ENCODE measurements around the gene IFNW1. TPM values are rescaled to one million over a fixed set of nuclear protein-coding genes. Genes with fewer than 3 reads are reported as not detected.

Gene IFNW1
- total and polyA plus RNA-seq, 4 experiments from 2014 or later = not detected

DNA sequence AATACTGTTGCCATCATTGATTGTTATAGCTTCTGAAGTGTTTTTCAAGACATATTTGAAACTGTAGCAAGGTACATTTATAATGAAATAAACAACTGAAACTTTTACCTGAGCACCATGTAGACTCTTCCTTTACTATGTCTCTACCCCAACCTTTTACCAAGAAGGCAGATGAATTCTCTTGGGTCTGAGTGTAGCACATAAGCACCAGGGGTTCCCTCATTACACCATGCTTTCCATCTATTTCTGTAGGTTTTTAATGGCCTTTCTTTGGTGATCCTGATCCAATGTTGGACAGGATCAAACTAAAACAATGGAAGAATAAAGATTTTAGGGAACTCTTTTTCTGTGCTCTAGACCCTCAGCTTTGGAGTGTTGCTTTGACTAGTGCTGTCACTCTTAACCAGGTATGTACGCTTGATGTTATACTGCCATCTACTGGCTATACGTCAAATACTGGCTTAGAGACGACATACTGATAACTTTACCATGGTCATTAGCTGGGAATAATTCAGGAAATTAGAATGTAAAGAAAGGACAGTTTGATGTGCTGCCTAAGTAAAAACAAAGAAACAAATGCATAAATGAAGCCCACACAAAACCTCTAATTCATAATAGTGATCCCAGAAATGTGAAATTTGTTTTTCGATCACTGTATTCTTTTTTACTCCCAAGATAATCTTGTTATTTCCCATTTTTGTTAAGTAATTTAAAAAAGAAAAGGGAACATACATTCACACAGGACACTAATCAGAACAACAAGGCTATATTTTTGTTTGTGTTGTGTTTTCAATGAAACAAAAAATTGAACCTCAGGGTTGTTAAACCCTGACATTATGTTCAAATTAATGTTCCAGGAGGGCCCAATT lies 30.7 kb downstream of the IFNW1 start:
- ChIA-PET CTCF (ENCODE audit: partially characterized antibody) (interaction anchor here (0.6 to 9.2 kb wide), 34 partner anchors 8 to 1702 kb away, joined by 3 to 145 read pairs (median 4); partner anchors contain the start of genes ACER2, IFNB1 and MLLT3), POLR2A (ENCODE audit: partially characterized antibody) (interaction anchor here (1.6 to 1.9 kb wide), 2 partner anchors 32 to 488 kb away, joined by 5 to 6 read pairs; partner anchors contain the start of gene MLLT3)
- H3K36me3 Mint-ChIP-seq = no peaks in the 10 kb centered on the region
- Histone ChIP-seq H3K27me3 (ENCODE audit: insufficient read depth, low read length) (no peaks in the 10 kb centered on the region), H3K4me3 (ENCODE audit: low read length in 2 of 2) (no peak overlapping the region), H3K36me3 (ENCODE audit: insufficient read depth, low read length) (no peaks in the 10 kb centered on the region), H3K4me1 (ENCODE audit: insufficient read depth, low read length) (no peaks in the 10 kb centered on the region), H3K27ac (ENCODE audit: low read depth, low read length) (no peak overlapping the region), H3K9me3 (ENCODE audit: control insufficient read depth in 1 of 2, low read length in 2 of 2) (no peaks in the 10 kb centered on the region)
- H3K9me3 Mint-ChIP-seq = no peaks in the 10 kb centered on the region
- intact Hi-C loops (cut with micrococcal nuclease) = loop anchor here (1.0 to 10.0 kb wide), 10 partner anchors 33 to 1618 kb away; partner anchors contain the start of genes FOCAD and HACD4
- H3K4me1 Mint-ChIP-seq = no peaks in the 10 kb centered on the region
- H3K27me3 Mint-ChIP-seq = peaks cover 2 to 3% of the 10 kb centered on the region in 2 donors
- no peak overlapping the region for H3K4me3 Mint-ChIP-seq
- no peak overlapping the region for H3K27ac Mint-ChIP-seq
- DNase-seq = peak; percentile 43 to 67 (median 64)

DNA sequence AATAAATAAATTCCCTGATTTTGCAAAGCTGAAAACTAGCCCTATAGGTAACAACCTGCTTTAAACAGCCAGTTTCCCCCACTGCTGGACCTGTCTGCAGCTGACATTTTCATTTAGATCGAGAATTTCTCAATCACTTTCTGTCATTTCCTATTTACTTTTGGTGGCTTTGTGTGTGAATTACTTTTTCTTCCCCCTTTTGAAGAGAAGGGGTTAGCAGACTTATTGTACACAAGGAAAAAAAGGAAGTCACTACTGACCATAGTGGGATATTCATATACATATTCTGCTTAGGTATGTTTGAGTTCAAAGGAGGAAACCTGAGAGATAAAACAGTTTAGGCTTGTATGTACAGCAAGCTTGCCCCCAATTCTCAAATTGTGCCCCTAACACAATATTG lies 36.8 kb downstream of the IFNW1 start:
- CTCF ChIA-PET (ENCODE audit: partially characterized antibody) = interaction anchor here (0.7 to 3.5 kb wide), 3 partner anchors 27 to 1178 kb away, joined by 3 to 16 read pairs (median 3); partner anchors contain the start of gene IFNB1
- peaks cover 8% of the 10 kb centered on the region for H3K4me1 ChIP-seq (ENCODE audit: insufficient read depth, low read length)
- Mint-ChIP-seq H3K9me3 (peaks cover 0 to 3% (median 0%) of the 10 kb centered on the region in 8 donors), H3K4me3 (no peak overlapping the region), H3K36me3 (no peaks in the 10 kb centered on the region), H3K27ac (peak overlapping the region in 1 of 7 donors; percentile 5), H3K4me1 (peaks cover 4 to 10% (median 8%) of the 10 kb centered on the region in 4 donors), H3K27me3 (peaks cover 0 to 3% of the 10 kb centered on the region in 2 donors)
- no peaks in the 10 kb centered on the region for H3K9me3 ChIP-seq (ENCODE audit: control insufficient read depth in 1 of 2, low read length in 2 of 2)
- no peaks in the 10 kb centered on the region for H3K36me3 ChIP-seq (ENCODE audit: insufficient read depth, low read length)
- POLR2A ChIA-PET (ENCODE audit: partially characterized antibody) = no interaction called here
- DNase-seq = no peak
- intact Hi-C loops (cut with micrococcal nuclease) = no loop called here
- H3K4me3 ChIP-seq (ENCODE audit: low read length in 2 of 2) = no peak overlapping the region
- H3K27ac ChIP-seq (ENCODE audit: low read depth, low read length) = no peak overlapping the region
- no peaks in the 10 kb centered on the region for H3K27me3 ChIP-seq (ENCODE audit: insufficient read depth, low read length)

DNA sequence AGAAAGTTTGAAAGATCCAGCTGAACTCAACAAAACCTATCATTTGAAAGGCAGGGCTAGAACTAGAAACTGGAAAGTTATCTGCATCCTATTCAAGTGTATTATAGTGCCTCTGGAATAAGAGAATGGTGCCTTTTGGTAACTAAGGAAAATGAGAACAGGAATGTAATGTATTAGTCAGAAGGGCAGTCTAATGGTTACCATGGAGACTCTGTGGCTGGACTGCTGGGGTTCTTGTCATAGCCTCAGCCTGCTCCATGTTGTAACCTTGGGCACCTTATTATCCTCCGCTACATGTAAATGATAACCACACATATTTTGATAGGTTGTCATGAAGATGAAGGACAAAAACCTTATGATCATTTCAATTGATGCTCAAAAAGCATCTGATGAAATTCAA lies 39.3 kb downstream of the IFNW1 start:
- peaks cover 0 to 3% (median 0%) of the 10 kb centered on the region in 8 donors for H3K9me3 Mint-ChIP-seq
- ChIA-PET POLR2A (ENCODE audit: partially characterized antibody) (no interaction called here), CTCF (ENCODE audit: partially characterized antibody) (interaction anchor here (1.1 to 1.7 kb wide), 2 partner anchors 8 to 23 kb away, joined by 3 to 4 read pairs; no protein-coding TSS in a partner anchor)
- peaks cover 4 to 17% (median 9%) of the 10 kb centered on the region in 4 donors for H3K4me1 Mint-ChIP-seq
- no peak overlapping the region for H3K27ac ChIP-seq (ENCODE audit: low read depth, low read length)
- no peaks in the 10 kb centered on the region for H3K36me3 Mint-ChIP-seq
- no peaks in the 10 kb centered on the region for H3K9me3 ChIP-seq (ENCODE audit: control insufficient read depth in 1 of 2, low read length in 2 of 2)
- H3K4me1 ChIP-seq (ENCODE audit: insufficient read depth, low read length) = peaks cover 12% of the 10 kb centered on the region
- H3K27me3 ChIP-seq (ENCODE audit: insufficient read depth, low read length) = no peaks in the 10 kb centered on the region
- peaks cover 0 to 3% of the 10 kb centered on the region in 2 donors for H3K27me3 Mint-ChIP-seq
- H3K4me3 Mint-ChIP-seq = no peak overlapping the region
- H3K36me3 ChIP-seq (ENCODE audit: insufficient read depth, low read length) = no peaks in the 10 kb centered on the region
- no peak overlapping the region for H3K4me3 ChIP-seq (ENCODE audit: low read length in 2 of 2)
- intact Hi-C loops (cut with micrococcal nuclease) = no loop called here
- peak overlapping the region in 1 of 7 donors; percentile 33 for H3K27ac Mint-ChIP-seq
- DNase-seq = no peak

DNA sequence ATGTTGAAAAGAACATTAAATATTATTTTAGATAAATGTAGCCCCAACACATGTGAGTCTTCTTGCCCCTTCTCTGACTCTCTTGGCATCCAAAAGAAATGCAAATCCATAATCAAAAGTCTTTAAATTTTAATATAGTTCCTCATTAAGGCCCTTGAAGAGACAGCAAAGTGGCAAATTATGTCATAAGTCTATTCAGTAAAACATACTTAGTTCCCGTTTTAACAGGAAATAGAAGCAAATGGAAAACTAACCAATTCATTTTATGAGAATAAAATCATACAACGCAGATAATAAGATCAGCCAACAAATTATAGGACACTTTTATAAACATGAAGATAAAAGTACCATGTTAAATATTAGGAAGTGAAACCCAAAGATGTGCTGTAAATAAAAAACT lies 43.8 kb downstream of the IFNW1 start:
- no peak overlapping the region for H3K27ac ChIP-seq (ENCODE audit: low read depth, low read length)
- no peak for DNase-seq
- peak overlapping the region in 2 of 7 donors; percentile 6 to 92 for H3K27ac Mint-ChIP-seq
- intact Hi-C loops (cut with micrococcal nuclease) = loop anchor here (2.0 to 5.0 kb wide), 3 partner anchors 15 to 96 kb away; partner anchors contain the start of gene HACD4
- no peak overlapping the region for H3K4me3 ChIP-seq (ENCODE audit: low read length in 2 of 2)
- no peak overlapping the region for H3K4me3 Mint-ChIP-seq
- peaks cover 22 to 47% (median 29%) of the 10 kb centered on the region in 4 donors for H3K4me1 Mint-ChIP-seq
- ChIA-PET POLR2A (ENCODE audit: partially characterized antibody) (no interaction called here), CTCF (ENCODE audit: partially characterized antibody) (interaction anchor here (1.4 to 3.2 kb wide), 3 partner anchors 11 to 66 kb away, joined by 3 to 14 read pairs (median 4); no protein-coding TSS in a partner anchor)
- no peaks in the 10 kb centered on the region for H3K9me3 ChIP-seq (ENCODE audit: control insufficient read depth in 1 of 2, low read length in 2 of 2)
- no peaks in the 10 kb centered on the region for H3K36me3 ChIP-seq (ENCODE audit: insufficient read depth, low read length)
- peaks cover 0 to under 1% (median 0%) of the 10 kb centered on the region in 8 donors for H3K9me3 Mint-ChIP-seq
- no peaks in the 10 kb centered on the region for H3K36me3 Mint-ChIP-seq
- H3K27me3 Mint-ChIP-seq = no peaks in the 10 kb centered on the region
- peaks cover 27% of the 10 kb centered on the region for H3K4me1 ChIP-seq (ENCODE audit: insufficient read depth, low read length)
- no peaks in the 10 kb centered on the region for H3K27me3 ChIP-seq (ENCODE audit: insufficient read depth, low read length)

DNA sequence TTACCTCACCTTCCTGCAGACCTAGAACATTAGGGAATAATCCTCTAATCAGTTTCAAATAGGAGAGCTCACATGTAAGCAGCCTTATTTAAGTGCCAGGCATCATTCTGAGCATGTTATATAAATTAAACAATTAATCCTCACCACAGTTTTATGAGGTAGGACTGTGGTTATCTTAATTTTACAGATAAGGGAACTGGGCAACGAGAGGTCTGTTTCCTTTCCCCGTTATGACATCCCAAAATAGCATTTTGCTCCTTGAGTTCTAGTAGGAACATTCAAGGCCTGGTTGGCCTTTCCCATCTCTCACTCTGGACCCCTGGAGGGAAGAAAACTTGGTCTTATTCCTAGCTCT lies 44.8 kb downstream of the IFNW1 start:
- DNase-seq = peak in 1 of 5 donors; percentile 13
- ChIA-PET POLR2A (ENCODE audit: partially characterized antibody) (interaction anchor here (0.7 to 1.7 kb wide), 3 partner anchors 12 to 475 kb away, joined by 3 to 12 read pairs (median 3); partner anchors contain the start of genes HACD4 and MLLT3), CTCF (ENCODE audit: partially characterized antibody) (interaction anchor here (1.0 to 3.2 kb wide), 7 partner anchors 9 to 156 kb away, joined by 3 to 14 read pairs (median 4); no protein-coding TSS in a partner anchor)
- H3K9me3 Mint-ChIP-seq = no peaks in the 10 kb centered on the region
- H3K27me3 ChIP-seq (ENCODE audit: insufficient read depth, low read length) = no peaks in the 10 kb centered on the region
- H3K36me3 Mint-ChIP-seq = no peaks in the 10 kb centered on the region
- no peaks in the 10 kb centered on the region for H3K27me3 Mint-ChIP-seq
- H3K9me3 ChIP-seq (ENCODE audit: control insufficient read depth in 1 of 2, low read length in 2 of 2) = no peaks in the 10 kb centered on the region
- H3K4me3 ChIP-seq (ENCODE audit: low read length in 2 of 2) = peak overlapping the region; percentile 7 to 57
- H3K4me1 ChIP-seq (ENCODE audit: insufficient read depth, low read length) = peaks cover 27% of the 10 kb centered on the region
- no peaks in the 10 kb centered on the region for H3K36me3 ChIP-seq (ENCODE audit: insufficient read depth, low read length)
- H3K4me3 Mint-ChIP-seq = peak overlapping the region; percentile 56 to 83 (median 74)
- peaks cover 25 to 47% (median 34%) of the 10 kb centered on the region in 4 donors for H3K4me1 Mint-ChIP-seq
- intact Hi-C loops (cut with micrococcal nuclease) = loop anchor here (2.0 to 5.0 kb wide), 3 partner anchors 14 to 95 kb away; partner anchors contain the start of gene HACD4
- peak overlapping the region; percentile 50 for H3K27ac ChIP-seq (ENCODE audit: low read depth, low read length)
- H3K27ac Mint-ChIP-seq = peak overlapping the region; percentile 9 to 92 (median 90)

DNA sequence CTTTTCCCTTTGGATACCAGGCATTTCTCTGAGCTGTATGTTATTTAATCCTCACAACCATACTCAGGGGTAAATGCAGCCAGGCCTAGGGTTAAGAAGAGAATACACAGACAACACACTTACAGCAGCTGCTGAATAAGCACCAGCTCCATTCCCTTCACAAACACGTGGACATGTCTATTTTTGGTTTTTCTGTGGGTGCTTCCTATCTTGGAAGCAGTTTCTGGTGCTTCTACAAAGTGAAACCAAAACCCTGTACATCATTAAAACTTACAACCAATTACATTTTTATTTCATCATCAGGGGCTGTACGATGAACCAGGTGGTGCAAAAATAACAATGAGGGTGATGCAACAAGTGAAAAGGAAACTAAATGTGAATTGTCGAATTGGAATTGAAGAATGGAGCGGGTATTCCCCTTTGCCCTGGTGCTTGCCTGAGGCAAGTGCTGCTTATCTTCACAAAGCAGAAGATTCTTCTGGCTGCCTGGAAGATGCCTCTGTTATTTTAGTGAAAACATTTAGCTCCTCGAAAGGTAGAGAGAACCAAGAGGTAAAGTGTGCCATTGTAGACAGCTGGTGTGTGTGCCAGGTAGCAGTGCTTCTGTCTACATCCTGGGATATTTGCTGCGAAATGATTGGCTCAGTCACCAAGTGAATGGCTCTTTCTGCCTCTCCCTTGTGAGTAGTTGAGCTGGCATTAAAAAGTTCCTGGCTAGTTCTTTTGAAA lies 45.3 kb downstream of the IFNW1 start:
- ChIA-PET POLR2A (ENCODE audit: partially characterized antibody) (interaction anchor here (0.7 to 1.7 kb wide), 5 partner anchors 13 to 474 kb away, joined by 3 to 12 read pairs (median 3); partner anchors contain the start of genes HACD4 and MLLT3), CTCF (ENCODE audit: partially characterized antibody) (interaction anchor here (1.0 to 3.2 kb wide), 8 partner anchors 10 to 155 kb away, joined by 3 to 14 read pairs (median 4); no protein-coding TSS in a partner anchor)
- intact Hi-C loops (cut with micrococcal nuclease) = loop anchor here (2.0 to 5.0 kb wide), 3 partner anchors 14 to 94 kb away; partner anchors contain the start of gene HACD4
- Histone ChIP-seq H3K4me1 (ENCODE audit: insufficient read depth, low read length) (peaks cover 27% of the 10 kb centered on the region), H3K27me3 (ENCODE audit: insufficient read depth, low read length) (no peaks in the 10 kb centered on the region), H3K4me3 (ENCODE audit: low read length in 2 of 2) (peak overlapping the region; percentile 7 to 57), H3K36me3 (ENCODE audit: insufficient read depth, low read length) (no peaks in the 10 kb centered on the region), H3K9me3 (ENCODE audit: control insufficient read depth in 1 of 2, low read length in 2 of 2) (no peaks in the 10 kb centered on the region), H3K27ac (ENCODE audit: low read depth, low read length) (peak overlapping the region; percentile 50)
- peak overlapping the region; percentile 56 to 83 (median 74) for H3K4me3 Mint-ChIP-seq
- H3K4me1 Mint-ChIP-seq = peaks cover 28 to 52% (median 36%) of the 10 kb centered on the region in 4 donors
- no peaks in the 10 kb centered on the region for H3K9me3 Mint-ChIP-seq
- H3K27me3 Mint-ChIP-seq = no peaks in the 10 kb centered on the region
- DNase-seq = peak; percentile 65 to 81 (median 73)
- no peaks in the 10 kb centered on the region for H3K36me3 Mint-ChIP-seq
- peak overlapping the region; percentile 83 to 92 (median 90) for H3K27ac Mint-ChIP-seq

All from CD4-positive, alpha-beta memory T cell (primary cell).